HepG2 (cell line): ENCODE results near the gene MCRIP2. TPM values are rescaled to one million over a fixed set of nuclear protein-coding genes. Genes with fewer than 3 reads are reported as not detected.

Experiments
- FLYWCH1 ChIP-seq: sonication (generic); formaldehyde crosslinking; IDR thresholded peaks from 2 replicates; pipeline ENCODE4 v1.8.1; 2023; ENCODE audit warnings: mild to moderate bottlenecking, missing genetic modification reagents
- HCFC1 ChIP-seq: fragments of 150-350 bp; IDR thresholded peaks from 2 replicates; pipeline ENCODE4 v1.6.1; 2014; ENCODE audit warnings: low read depth, low read length
- HMGA1 ChIP-seq: sonication (generic); formaldehyde crosslinking; conservative IDR thresholded peaks from 2 replicates; pipeline ENCODE4 v1.4.0; 2020; ENCODE audit warnings: missing genetic modification reagents
- PHF5A ChIP-seq: IDR thresholded peaks from one replicate; pipeline ENCODE4 v1.6.1; 2018; ENCODE audit warnings: low read depth, missing genetic modification reagents; ENCODE audit not compliant: unreplicated experiment
- TBP ChIP-seq: sonication (generic); formaldehyde crosslinking; IDR thresholded peaks from 2 replicates; pipeline ENCODE4 v1.5.0; 2020; ENCODE audit warnings: missing genetic modification reagents
- ZNF256 ChIP-seq: sonication (generic); formaldehyde crosslinking; conservative IDR thresholded peaks from 2 replicates; pipeline ENCODE4 v1.4.0; 2020; ENCODE audit warnings: missing genetic modification reagents
- ZNF292 ChIP-seq: sonication (generic); formaldehyde crosslinking; IDR thresholded peaks from 2 replicates; pipeline ENCODE4 v1.8.1; 2022; ENCODE audit warnings: mild to moderate bottlenecking, low read depth, missing genetic modification reagents, borderline replicate concordance
- ZNF331 ChIP-seq: sonication (generic); formaldehyde crosslinking; IDR thresholded peaks from 2 replicates; pipeline ENCODE4 v1.4.0; 2020; ENCODE audit warnings: missing genetic modification reagents
- ZNF720 ChIP-seq: sonication (generic); formaldehyde crosslinking; IDR thresholded peaks from 2 replicates; pipeline ENCODE4 v1.4.0; 2020; ENCODE audit warnings: missing genetic modification reagents
- ZNF746 ChIP-seq: sonication (generic); formaldehyde crosslinking; IDR thresholded peaks from 2 replicates; pipeline ENCODE4 v1.8.0; 2022; ENCODE audit warnings: mild to moderate bottlenecking, missing genetic modification reagents
- ZSCAN12 ChIP-seq: sonication (generic); formaldehyde crosslinking; IDR thresholded peaks from 2 replicates; pipeline ENCODE4 v1.9.0; 2021; ENCODE audit warnings: mild to moderate bottlenecking, missing genetic modification reagents
- polyA plus RNA-seq, 8 experiments: library from polyadenylated mRNA; depleted of rRNA in 3 of 8; stranded (reverse) in 7 of 8; unstranded in 1 of 8; fragments of >200 nt; fragmentation: Illumina TruSeq in 4 of 8; extraction: Trizol in 4 of 8; gene quantifications; 2 replicates each; pipeline versions ENCODE4 v1.2.1 to v1.2.3, GENCODE V29; 2011 to 2016; ENCODE audit warnings: low read depth in 4 of 8, missing spikeins in 1 of 8, mixed read lengths in 1 of 8; ENCODE audit not compliant: insufficient read depth in 1 of 8
- total RNA-seq, 5 experiments: library from RNA; depleted of rRNA; stranded (reverse); fragments of >200 nt; fragmentation: Illumina TruSeq; extraction: Trizol; gene quantifications; 2 replicates each; pipeline ENCODE4 v1.2.3, GENCODE V29; 2016; ENCODE audit warnings: low read depth in 1 of 5
- TF ChIP-seq, protein P1 (sequence below): sonication (generic); formaldehyde crosslinking; IDR thresholded peaks from 2 replicates; pipeline ENCODE4 v1.4.0; 2020; ENCODE audit warnings: missing genetic modification reagents, borderline replicate concordance
- TF ChIP-seq, protein P2 (sequence below): sonication (generic); formaldehyde crosslinking; IDR thresholded peaks from 2 replicates; pipeline ENCODE4 v1.5.1; 2020; ENCODE audit warnings: mild to moderate bottlenecking, moderate library complexity, missing genetic modification reagents
- TF ChIP-seq, protein P3 (sequence below): IDR thresholded peaks from 2 replicates; pipeline ENCODE4 v1.6.1; 2016; ENCODE audit warnings: missing compliant biosample characterization, missing genetic modification reagents, borderline replicate concordance
- TF ChIP-seq, protein P4 (sequence below): sonication (generic); formaldehyde crosslinking; IDR thresholded peaks from 2 replicates; pipeline ENCODE4 v1.8.0; 2022; ENCODE audit warnings: missing genetic modification reagents, mild to moderate bottlenecking, borderline replicate concordance
- TF ChIP-seq, protein P5 (sequence below): sonication (generic); formaldehyde crosslinking; IDR thresholded peaks from 2 replicates; pipeline ENCODE4 v1.4.0; 2020; ENCODE audit warnings: missing genetic modification reagents
- TF ChIP-seq, protein P6 (sequence below): sonication (generic); formaldehyde crosslinking; IDR thresholded peaks from 2 replicates; pipeline ENCODE4 v1.4.0; 2020; ENCODE audit warnings: missing genetic modification reagents, borderline replicate concordance

Gene MCRIP2
- total and polyA plus RNA-seq, 2 of the 13 experiments (the other 11 are each of a cell fraction or from before 2014, with no cell fraction given) = 39.6 to 76.7 TPM

DNA sequence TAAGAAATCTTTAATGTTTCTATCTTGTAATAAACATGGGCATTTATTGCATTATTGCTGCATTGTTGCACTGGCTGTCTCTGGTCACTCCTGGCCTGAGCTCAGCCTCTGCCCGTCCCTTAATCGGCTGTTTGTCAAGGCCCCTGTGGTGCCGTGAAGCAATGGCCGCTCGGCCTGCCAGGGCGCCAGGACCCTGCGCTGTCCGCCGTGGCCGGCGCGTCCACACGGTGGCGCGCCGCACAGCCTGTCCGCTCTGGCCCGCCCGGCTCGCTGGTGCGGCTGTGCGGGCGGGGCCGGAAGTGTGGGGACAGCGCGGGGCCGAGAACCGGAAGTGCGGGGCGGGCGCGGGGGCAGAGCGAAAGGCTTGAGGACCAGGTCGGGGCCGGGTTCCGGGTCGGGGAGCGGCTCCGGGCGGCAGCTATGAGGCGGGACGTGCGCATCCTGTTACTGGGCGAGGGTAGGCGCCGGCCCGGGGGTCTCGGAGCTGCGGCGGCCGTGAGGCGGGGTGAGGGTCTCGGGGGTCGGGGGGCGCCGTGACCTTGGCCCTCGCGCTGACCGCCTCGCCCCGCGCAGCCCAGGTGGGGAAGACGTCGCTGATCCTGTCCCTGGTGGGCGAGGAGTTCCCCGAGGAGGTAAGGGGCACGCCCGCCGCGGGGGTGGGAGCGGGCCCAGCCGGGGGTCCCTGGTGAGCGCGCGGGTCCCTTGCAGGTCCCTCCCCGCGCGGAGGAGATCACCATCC is 26.3 kb downstream of the MCRIP2 start, which contains the start of gene RHOT2 (continued):
- TF ChIP-seq, protein P1, sequence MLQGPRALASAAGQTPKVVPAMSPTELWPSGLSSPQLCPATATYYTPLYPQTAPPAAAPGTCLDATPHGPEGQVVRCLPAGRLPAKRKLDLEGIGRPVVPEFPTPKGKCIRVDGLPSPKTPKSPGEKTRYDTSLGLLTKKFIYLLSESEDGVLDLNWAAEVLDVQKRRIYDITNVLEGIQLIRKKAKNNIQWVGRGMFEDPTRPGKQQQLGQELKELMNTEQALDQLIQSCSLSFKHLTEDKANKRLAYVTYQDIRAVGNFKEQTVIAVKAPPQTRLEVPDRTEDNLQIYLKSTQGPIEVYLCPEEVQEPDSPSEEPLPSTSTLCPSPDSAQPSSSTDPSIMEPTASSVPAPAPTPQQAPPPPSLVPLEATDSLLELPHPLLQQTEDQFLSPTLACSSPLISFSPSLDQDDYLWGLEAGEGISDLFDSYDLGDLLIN = no peak
- TF ChIP-seq, protein P2, sequence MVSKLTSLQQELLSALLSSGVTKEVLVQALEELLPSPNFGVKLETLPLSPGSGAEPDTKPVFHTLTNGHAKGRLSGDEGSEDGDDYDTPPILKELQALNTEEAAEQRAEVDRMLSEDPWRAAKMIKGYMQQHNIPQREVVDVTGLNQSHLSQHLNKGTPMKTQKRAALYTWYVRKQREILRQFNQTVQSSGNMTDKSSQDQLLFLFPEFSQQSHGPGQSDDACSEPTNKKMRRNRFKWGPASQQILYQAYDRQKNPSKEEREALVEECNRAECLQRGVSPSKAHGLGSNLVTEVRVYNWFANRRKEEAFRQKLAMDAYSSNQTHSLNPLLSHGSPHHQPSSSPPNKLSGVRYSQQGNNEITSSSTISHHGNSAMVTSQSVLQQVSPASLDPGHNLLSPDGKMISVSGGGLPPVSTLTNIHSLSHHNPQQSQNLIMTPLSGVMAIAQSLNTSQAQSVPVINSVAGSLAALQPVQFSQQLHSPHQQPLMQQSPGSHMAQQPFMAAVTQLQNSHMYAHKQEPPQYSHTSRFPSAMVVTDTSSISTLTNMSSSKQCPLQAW = no peak
- TF ChIP-seq PHF5A (CRISPR knock-in tag) (peak; percentile 97), ZNF292 (CRISPR knock-in tag) (no peak), TBP (CRISPR knock-in tag) (no peak), HMGA1 (no peak), ZNF746 (CRISPR knock-in tag) (peak; percentile 82; the same call in 1 of the 2 replicates), ZSCAN12 (CRISPR knock-in tag) (0 out of 2 replicates have a peak, but pooled peaks have one; percentile 66), ZNF720 (CRISPR knock-in tag) (no peak), ZNF331 (CRISPR knock-in tag) (peak; percentile 81), HCFC1 (peak; percentile 73), FLYWCH1 (CRISPR knock-in tag) (no peak), ZNF256 (no peak; the same call in 1 of the 2 replicates)
- TF ChIP-seq, protein P3, sequence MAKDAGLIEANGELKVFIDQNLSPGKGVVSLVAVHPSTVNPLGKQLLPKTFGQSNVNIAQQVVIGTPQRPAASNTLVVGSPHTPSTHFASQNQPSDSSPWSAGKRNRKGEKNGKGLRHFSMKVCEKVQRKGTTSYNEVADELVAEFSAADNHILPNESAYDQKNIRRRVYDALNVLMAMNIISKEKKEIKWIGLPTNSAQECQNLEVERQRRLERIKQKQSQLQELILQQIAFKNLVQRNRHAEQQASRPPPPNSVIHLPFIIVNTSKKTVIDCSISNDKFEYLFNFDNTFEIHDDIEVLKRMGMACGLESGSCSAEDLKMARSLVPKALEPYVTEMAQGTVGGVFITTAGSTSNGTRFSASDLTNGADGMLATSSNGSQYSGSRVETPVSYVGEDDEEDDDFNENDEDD (CRISPR knock-in tag) = peak; percentile 93
- TF ChIP-seq, protein P4, sequence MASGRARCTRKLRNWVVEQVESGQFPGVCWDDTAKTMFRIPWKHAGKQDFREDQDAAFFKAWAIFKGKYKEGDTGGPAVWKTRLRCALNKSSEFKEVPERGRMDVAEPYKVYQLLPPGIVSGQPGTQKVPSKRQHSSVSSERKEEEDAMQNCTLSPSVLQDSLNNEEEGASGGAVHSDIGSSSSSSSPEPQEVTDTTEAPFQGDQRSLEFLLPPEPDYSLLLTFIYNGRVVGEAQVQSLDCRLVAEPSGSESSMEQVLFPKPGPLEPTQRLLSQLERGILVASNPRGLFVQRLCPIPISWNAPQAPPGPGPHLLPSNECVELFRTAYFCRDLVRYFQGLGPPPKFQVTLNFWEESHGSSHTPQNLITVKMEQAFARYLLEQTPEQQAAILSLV = peak; percentile 67; the same call in 1 of the 2 replicates
- TF ChIP-seq, protein P5, sequence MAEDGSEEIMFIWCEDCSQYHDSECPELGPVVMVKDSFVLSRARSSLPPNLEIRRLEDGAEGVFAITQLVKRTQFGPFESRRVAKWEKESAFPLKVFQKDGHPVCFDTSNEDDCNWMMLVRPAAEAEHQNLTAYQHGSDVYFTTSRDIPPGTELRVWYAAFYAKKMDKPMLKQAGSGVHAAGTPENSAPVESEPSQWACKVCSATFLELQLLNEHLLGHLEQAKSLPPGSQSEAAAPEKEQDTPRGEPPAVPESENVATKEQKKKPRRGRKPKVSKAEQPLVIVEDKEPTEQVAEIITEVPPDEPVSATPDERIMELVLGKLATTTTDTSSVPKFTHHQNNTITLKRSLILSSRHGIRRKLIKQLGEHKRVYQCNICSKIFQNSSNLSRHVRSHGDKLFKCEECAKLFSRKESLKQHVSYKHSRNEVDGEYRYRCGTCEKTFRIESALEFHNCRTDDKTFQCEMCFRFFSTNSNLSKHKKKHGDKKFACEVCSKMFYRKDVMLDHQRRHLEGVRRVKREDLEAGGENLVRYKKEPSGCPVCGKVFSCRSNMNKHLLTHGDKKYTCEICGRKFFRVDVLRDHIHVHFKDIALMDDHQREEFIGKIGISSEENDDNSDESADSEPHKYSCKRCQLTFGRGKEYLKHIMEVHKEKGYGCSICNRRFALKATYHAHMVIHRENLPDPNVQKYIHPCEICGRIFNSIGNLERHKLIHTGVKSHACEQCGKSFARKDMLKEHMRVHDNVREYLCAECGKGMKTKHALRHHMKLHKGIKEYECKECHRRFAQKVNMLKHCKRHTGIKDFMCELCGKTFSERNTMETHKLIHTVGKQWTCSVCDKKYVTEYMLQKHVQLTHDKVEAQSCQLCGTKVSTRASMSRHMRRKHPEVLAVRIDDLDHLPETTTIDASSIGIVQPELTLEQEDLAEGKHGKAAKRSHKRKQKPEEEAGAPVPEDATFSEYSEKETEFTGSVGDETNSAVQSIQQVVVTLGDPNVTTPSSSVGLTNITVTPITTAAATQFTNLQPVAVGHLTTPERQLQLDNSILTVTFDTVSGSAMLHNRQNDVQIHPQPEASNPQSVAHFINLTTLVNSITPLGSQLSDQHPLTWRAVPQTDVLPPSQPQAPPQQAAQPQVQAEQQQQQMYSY (CRISPR knock-in tag) = 0 out of 2 replicates have a peak, but pooled peaks have one; percentile 35
- TF ChIP-seq, protein P6, sequence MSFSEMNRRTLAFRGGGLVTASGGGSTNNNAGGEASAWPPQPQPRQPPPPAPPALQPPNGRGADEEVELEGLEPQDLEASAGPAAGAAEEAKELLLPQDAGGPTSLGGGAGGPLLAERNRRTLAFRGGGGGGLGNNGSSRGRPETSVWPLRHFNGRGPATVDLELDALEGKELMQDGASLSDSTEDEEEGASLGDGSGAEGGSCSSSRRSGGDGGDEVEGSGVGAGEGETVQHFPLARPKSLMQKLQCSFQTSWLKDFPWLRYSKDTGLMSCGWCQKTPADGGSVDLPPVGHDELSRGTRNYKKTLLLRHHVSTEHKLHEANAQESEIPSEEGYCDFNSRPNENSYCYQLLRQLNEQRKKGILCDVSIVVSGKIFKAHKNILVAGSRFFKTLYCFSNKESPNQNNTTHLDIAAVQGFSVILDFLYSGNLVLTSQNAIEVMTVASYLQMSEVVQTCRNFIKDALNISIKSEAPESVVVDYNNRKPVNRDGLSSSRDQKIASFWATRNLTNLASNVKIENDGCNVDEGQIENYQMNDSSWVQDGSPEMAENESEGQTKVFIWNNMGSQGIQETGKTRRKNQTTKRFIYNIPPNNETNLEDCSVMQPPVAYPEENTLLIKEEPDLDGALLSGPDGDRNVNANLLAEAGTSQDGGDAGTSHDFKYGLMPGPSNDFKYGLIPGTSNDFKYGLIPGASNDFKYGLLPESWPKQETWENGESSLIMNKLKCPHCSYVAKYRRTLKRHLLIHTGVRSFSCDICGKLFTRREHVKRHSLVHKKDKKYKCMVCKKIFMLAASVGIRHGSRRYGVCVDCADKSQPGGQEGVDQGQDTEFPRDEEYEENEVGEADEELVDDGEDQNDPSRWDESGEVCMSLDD (CRISPR knock-in tag) = 0 out of 2 replicates have a peak, but pooled peaks have one; percentile 13
